Glutamatergic neuron (in vitro differentiated cells): ENCODE data around the gene SLC18A3. TPM values are rescaled to one million over a fixed set of nuclear protein-coding genes. Genes with fewer than 3 reads are reported as not detected.

Source experiments
- DNase-seq: peaks from one replicate; pipeline ENCODE4 v3.0.0; 2022
- H3K27ac Mint-ChIP-seq: one replicate; pipeline ENCODE4 v1.8.0; 2020; ENCODE audit warnings: mild to moderate bottlenecking, mixed read lengths, inconsistent platforms; ENCODE audit not compliant: unreplicated experiment
- H3K27me3 Mint-ChIP-seq: one replicate; pipeline ENCODE4 v1.8.0; 2020; ENCODE audit warnings: mild to moderate bottlenecking, moderate library complexity, mixed read lengths, inconsistent platforms; ENCODE audit not compliant: unreplicated experiment
- H3K36me3 Mint-ChIP-seq: one replicate; pipeline ENCODE4 v1.8.0; 2020; ENCODE audit warnings: mild to moderate bottlenecking, mixed read lengths, inconsistent platforms; ENCODE audit not compliant: unreplicated experiment
- H3K4me1 Mint-ChIP-seq: one replicate; pipeline ENCODE4 v1.8.0; 2020; ENCODE audit warnings: mild to moderate bottlenecking, low read depth, mixed read lengths, inconsistent platforms; ENCODE audit not compliant: unreplicated experiment
- H3K4me3 Mint-ChIP-seq: one replicate; pipeline ENCODE4 v1.8.0; 2020; ENCODE audit warnings: mild to moderate bottlenecking, mixed read lengths, inconsistent platforms; ENCODE audit not compliant: unreplicated experiment
- H3K9me3 Mint-ChIP-seq: one replicate; pipeline ENCODE4 v1.8.0; 2020; ENCODE audit warnings: mild to moderate bottlenecking, moderate library complexity, mixed read lengths, inconsistent platforms; ENCODE audit not compliant: unreplicated experiment
- total RNA-seq: library from RNA; stranded (reverse); fragmentation: NEBNext Ultra II Directional; extraction: Animal tissue kit (Norgen Biotek cat#: 25700); gene quantifications from one replicate; pipeline ENCODE4 v1.2.1, GENCODE V29; 2021; ENCODE audit not compliant: unreplicated experiment
- TF ChIP-seq, protein P1 (sequence below): fragments of 200-600 bp; sonication (generic); IDR thresholded peaks from one replicate; pipeline ENCODE4 v1.5.0; 2021; ENCODE audit not compliant: partially characterized antibody, unreplicated experiment

SLC18A3 gene
- total RNA-seq, 1 donor from 2014 or later: 21.5 TPM

- Mint-ChIP-seq H3K4me3 (no peak overlapping the region), H3K36me3 (no peaks in the 10 kb centered on the region), H3K4me1 (peaks cover 2% of the 10 kb centered on the region), H3K27me3 (peaks cover 12% of the 10 kb centered on the region), H3K9me3 (peaks cover 12% of the 10 kb centered on the region), H3K27ac (no peak overlapping the region)
- TF ChIP-seq, protein P1, sequence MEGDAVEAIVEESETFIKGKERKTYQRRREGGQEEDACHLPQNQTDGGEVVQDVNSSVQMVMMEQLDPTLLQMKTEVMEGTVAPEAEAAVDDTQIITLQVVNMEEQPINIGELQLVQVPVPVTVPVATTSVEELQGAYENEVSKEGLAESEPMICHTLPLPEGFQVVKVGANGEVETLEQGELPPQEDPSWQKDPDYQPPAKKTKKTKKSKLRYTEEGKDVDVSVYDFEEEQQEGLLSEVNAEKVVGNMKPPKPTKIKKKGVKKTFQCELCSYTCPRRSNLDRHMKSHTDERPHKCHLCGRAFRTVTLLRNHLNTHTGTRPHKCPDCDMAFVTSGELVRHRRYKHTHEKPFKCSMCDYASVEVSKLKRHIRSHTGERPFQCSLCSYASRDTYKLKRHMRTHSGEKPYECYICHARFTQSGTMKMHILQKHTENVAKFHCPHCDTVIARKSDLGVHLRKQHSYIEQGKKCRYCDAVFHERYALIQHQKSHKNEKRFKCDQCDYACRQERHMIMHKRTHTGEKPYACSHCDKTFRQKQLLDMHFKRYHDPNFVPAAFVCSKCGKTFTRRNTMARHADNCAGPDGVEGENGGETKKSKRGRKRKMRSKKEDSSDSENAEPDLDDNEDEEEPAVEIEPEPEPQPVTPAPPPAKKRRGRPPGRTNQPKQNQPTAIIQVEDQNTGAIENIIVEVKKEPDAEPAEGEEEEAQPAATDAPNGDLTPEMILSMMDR: no peak
- no peak for DNase-seq
These were observed 8.3 kb upstream of the SLC18A3 start for GRCh38 chr10:49601857-49602256.

- peaks cover 11% of the 10 kb centered on the region for H3K27me3 Mint-ChIP-seq
- H3K9me3 Mint-ChIP-seq: peaks cover 12% of the 10 kb centered on the region
- no peak overlapping the region for H3K27ac Mint-ChIP-seq
- TF ChIP-seq, protein P1: no peak
- no peaks in the 10 kb centered on the region for H3K4me1 Mint-ChIP-seq
- no peaks in the 10 kb centered on the region for H3K36me3 Mint-ChIP-seq
- DNase-seq: no peak
- no peak overlapping the region for H3K4me3 Mint-ChIP-seq
These were observed 7.6 kb upstream of the SLC18A3 start for GRCh38 chr10:49602380-49603023.

DNA sequence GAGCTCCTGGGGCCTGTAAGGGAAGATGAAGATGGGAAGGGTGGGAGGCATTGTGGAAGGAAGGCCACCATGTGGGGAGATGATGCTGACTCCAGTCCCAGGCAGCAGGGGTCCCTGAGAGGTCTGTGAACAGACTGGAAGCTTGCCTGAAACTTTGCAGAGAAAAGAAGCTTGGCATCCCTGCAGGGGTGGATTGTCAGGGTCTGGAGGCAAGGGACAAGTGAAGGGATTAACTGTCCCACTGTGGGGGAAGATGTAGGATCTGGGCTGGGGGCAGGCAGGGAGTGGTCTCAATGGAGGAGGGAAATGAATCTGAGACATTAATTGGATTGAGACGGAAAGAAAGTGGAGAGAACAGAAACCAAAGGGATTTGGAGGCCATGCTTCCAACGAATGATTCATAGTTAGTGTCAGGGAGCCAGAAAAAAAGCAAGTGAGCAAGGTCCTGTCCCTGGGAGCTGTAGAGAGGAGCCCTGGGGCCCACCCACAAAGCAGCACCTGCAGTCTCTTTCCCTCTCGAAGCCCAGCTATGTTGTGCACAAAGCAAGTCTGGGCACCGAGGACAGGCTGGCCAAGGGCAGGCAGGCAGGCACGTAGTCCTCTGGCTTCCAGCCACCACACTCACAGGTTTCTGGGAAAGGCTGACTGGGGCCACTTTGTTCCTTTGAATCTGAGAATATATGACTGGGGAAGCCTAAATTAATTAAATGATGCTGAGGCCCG, 4.7 kb upstream of the SLC18A3 start:
- H3K9me3 Mint-ChIP-seq: peaks cover 8% of the 10 kb centered on the region
- TF ChIP-seq, protein P1: no peak
- no peak overlapping the region for H3K27ac Mint-ChIP-seq

DNA sequence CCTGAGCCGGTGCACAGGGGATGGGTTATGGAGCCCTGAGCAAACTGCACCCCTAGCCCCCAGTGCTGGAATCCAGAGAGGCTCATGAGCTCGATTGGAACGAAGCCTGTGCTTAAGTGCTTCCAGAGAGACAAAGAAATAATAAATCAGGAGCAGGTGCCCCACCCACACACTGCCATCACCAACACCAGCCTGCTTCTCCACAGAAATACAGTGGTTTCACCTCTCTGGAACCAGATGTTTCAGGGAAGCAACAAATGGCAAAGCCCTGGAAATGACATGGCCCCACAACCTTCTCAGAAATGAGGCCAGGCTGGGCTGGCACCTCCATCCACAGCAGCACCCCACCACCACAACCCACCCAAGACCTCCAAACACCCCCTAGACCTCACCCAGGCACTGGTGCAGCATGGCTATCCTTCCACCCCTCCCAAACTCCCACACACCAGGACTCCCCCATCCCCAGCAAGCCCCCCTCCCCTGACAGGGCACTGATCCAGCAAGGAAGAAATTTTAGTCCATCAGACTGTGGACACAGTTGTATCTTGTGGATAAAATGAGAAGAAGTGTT, 4.1 kb upstream of the SLC18A3 start:
- no peaks in the 10 kb centered on the region for H3K36me3 Mint-ChIP-seq
- peaks cover 3% of the 10 kb centered on the region for H3K4me1 Mint-ChIP-seq
- H3K27me3 Mint-ChIP-seq: peaks cover 16% of the 10 kb centered on the region
- TF ChIP-seq, protein P1: no peak
- H3K9me3 Mint-ChIP-seq: peaks cover 6% of the 10 kb centered on the region
- no peak overlapping the region for H3K4me3 Mint-ChIP-seq
- no peak overlapping the region for H3K27ac Mint-ChIP-seq
- DNase-seq: no peak

More for the DNA sequence above, 4.7 kb upstream of the SLC18A3 start:
- Mint-ChIP-seq H3K4me3 (no peak overlapping the region), H3K4me1 (peaks cover 3% of the 10 kb centered on the region), H3K27me3 (peaks cover 16% of the 10 kb centered on the region), H3K36me3 (no peaks in the 10 kb centered on the region)
- DNase-seq: no peak
